ENCODE results near the gene SSC5D.
"Not testable (repeated sequence)": the region's sequence is repeated elsewhere in the genome, so short reads cannot be mapped to it uniquely, and the experiment has no call there.

The SSC5D gene

DNA sequence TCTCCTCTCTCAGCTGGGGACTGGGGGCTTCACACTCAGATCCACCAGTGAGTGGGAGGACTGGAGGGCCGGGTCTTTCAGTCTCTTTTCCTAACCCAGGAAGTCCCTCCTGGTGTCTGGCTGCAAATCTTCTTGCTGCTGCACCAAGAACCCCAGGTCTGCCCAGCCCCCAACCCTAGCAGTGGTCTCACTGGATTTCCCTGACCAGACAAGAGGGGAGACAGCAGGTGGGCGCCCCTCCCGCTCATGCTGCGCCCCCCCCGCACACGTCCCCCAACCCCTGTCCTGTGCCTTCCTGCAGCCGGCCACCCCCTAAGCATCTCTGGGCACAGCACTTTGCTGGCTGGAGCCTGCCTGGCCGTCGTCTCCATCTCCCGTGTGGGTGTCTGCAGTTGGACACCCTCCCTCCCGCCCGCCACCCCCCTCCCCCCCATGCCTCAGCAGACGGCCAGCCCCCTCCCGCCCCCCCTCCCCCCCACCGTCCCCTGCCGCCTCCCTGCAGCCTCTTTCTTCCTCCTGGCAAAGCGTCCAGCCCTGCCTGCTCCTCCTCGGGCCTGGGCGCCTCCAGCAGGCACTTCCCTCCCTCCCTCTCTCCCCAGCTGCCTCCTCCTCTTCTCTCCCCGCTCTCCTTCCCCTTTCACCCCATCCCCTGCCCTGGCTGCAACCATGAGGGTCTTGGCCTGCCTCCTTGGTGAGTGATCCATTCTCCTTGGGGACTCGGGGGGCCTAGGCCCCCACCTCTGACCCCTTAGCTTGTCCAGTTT, at the start of gene SSC5D:
Gene SSC5D (plus strand): TSS at position 513 of the 764 bp plus-strand sequence. CDS start 154 bp downstream, at position 667.
- no peak for DNase-seq

DNA sequence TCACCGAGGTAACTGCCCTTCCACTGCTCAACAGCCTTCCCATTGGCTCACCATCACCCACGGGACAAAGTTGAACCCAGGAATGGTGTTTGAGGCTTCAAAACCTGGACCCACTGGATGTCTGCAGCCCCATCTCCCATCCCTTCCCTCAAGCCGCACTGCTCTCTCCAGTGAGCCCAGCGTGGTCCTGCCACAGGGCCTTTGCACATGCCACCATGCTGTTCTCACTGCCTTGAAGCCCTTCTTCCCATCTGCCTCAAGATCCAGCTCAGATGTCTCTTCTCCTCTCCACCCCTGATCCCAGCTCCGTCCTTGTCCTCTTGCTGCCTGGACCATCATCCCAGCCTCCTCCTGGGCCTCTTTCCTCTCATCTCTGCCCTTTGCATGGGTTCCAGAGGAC, 49.2 kb upstream of the SSC5D start:
- DNase-seq, result no peak

DNA sequence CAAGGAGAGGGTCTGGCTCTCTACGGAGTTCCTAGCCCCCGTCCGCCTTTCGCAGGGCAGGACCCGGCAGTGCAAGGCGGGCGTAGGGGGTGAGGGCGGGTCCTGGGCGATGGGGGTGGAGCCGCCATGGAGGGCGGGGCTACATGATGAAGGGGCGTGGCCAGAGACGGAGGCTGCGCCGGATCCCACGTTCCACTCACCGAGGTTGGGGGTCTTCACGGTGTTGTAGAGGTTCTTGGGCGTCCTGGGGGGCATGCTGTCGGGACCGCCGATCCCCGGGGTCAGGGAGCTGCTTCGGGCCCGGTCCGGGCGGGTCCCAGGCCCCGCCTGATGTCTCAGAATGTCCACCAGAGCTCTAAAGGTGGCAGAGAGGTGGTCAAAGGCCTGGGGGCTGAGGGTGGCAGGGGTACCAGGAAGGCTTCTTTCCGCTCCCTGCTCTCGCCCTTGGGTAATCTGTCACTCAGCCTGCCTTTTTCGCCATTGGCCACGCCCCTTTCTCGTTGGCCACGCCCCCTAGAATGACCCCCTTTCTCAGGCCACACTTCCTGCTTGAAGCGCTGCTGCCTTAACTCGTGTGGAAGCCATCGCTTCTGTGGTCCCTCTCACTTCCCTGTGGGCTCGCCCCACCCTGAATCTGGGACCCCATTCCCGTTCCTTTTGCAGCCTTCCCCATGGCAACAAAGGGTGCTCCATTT, 47.7 kb upstream of the SSC5D start:
- no peak for DNase-seq

DNA sequence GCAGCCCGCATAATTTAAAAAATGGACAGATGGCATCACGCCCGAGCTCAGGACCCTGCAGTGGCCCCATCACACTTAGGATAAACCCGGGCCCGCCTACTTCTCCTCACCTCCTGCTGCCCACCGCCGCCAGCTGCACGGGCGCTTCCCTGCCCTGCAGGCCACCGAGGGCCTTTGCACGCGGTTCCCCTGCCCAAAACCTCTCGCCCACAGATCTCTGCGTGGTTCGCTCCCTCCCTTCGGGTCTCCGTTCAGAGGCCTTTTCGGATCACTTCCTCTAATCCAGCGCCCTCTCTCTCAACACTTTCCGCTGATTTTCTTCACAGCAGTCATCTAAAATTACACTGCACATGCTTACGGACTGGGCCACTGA, 46.9 kb upstream of the SSC5D start:
- DNase-seq, result no peak

DNA sequence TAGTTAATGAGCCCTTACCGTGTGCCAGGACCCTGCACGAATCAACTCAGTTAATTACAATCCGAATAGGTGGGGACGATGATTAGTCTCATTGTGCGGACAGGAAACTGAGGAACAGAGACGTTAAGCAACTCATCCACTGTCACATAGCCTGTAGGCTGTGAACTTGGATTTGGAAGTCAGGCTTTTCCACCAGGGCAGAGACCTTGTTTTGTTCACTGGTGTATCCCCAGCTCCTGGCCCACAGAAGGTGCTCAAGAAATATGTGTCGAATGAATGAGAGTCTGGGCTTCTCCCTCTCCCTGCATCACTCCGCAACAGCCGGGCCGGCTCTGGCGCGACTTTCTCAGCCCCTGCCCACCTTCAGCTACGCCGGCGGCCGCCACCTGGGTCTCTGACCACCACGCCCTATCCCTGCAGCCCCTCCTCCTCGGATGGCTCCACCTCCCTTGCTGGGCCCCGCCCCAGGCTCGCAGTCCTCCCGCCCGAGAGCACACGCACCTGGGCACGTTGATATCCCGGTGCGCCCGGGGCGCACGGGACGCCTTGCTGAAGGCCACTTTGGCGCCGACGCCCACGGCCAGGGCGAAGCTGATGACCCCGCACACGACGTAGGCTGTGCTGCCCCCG, 46.4 kb upstream of the SSC5D start:
- no peak for DNase-seq

DNA sequence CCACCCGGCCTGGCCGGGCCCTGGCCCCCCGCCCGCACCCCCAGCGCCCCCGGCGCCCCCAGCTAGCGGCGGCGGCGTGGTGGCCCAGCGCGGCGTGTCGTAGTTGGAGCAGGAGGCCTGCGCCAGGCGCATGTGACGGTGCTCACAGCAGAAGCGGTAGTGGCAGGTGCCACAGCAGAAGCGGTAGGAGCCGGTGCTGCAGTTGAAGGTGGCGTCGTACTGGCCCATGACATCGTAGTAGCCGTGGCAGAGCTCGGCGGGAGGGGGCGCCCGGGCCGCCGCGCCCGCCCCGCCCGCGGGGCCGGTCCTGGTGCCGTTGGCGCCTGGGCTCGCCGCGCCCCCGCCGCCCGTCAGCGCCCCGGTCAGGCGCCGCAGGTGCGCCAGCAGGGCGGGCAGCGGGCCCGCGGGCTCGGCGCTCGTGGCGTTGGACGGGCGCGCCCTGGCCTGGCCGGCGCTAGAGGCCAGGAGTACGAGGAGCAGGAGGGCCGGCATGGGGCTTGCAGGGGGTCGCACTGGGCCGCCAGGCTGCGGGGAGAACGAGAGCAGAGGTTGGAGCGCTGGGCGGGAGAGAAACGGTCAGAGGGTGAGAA, 45.8 kb upstream of the SSC5D start:
- no peak for DNase-seq

DNA sequence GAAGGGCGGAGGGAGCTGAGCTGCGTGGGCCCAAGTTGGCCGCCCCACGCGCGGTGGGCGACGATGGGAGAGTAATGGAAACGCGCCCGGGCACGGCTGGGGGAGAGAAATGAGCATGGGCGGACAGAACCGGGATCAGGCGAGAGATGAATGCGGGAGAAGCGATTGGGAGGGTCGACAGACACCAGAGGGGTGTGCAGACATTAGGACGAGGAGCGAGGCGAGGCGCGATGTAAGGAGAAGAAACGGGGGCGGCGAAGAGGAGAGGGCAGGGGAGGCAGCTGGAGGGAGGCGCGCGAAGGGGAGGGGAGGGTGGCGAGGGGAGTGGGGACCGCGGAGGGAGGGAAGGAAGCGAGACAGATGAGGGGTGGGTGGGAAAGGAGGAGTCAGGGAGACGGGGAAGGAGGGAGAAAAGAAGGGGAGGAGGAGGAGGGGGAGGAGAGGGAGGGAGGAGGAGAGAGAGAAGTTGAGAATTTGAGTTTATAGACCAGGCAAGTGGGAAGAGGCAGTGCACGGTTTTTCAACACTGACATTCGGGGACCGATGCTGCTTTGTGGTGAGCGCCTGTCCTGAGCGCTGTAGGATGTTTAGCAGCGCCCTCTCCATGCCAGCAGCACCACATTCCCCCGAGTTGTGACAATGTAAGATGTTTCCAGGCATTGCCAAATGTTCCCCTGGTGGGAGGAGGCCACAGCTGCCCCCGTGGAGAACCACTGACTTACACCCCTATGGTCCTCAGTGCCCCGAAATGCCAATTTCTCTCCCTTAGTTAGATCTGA, 45.0 kb upstream of the SSC5D start, which contains the start of gene SHISA7:
Gene SHISA7 (minus strand): TSS at position 256 of the 779 bp plus-strand sequence. CDS start 437 bp downstream, outside the sequence.
- DNase-seq, result no peak

DNA sequence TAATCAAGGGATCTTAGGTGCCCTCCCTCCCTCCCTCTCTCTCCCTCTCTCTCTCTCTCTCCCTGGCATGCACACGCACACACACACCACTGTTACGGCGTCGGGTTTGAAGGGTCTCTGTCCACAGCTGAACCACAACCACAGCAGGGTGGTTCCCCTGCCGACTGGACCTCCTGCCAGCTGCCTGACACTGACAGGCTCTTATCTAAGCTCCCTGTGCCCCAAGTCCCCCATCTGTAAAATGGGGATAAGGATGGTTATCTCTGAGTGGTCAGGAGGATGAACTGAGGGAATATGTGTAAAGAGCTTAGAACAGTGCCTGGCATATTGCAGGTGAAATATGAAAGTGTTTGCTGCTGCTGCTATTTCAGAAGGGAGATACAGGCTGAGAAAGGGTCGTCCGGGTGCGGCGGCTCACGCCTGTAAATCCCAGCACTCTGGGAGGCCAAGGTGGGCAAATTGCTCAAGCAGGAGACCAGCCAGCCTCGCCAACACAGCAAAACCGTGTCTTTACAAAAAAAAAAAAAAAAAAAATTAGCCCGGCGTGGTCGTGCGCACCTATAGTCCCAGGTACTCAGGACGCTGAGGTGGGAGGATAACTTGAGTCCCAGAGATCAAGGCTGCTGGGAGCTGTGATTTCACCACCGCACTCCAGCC, 44.3 kb upstream of the SSC5D start:
- DNase-seq, result no peak

DNA sequence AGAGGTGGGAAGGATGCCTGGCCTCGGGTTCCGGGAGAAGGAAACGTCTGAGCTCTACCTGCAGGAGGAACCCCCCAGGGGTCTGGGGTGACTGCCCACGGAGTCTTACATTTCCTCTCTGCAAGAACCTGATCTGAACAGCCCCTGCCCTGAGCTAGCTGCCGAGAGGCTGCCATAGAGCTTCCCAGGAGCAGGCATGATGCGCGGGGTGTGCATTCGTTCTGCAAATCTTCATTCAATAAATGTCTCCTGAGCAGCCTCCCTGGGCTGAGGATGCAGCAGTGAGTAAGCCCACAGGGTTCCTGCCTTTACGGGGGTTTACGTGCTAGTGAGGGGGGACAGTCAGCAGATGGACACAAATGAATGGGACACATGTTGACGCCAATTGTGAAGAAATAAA, 43.6 kb upstream of the SSC5D start:
- no peak for DNase-seq

DNA sequence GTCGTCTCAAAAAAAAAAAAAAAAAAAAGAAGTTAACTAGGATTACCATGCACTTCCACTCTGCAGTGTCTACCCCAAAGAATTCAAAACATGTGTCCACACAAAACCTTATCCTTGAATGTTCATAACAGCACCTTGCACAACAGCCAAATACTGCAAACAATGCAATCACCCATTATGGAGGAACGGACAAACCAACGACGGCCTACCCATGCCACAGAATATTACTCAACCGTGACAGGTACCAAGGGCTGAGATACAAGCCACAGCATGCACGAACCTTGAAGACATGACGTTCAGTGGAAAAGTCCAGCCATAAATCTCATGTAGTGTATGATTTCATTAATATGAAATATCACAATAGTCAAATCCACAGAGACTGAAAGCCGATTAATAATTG, 42.2 kb upstream of the SSC5D start:
- DNase-seq, result no peak

DNA sequence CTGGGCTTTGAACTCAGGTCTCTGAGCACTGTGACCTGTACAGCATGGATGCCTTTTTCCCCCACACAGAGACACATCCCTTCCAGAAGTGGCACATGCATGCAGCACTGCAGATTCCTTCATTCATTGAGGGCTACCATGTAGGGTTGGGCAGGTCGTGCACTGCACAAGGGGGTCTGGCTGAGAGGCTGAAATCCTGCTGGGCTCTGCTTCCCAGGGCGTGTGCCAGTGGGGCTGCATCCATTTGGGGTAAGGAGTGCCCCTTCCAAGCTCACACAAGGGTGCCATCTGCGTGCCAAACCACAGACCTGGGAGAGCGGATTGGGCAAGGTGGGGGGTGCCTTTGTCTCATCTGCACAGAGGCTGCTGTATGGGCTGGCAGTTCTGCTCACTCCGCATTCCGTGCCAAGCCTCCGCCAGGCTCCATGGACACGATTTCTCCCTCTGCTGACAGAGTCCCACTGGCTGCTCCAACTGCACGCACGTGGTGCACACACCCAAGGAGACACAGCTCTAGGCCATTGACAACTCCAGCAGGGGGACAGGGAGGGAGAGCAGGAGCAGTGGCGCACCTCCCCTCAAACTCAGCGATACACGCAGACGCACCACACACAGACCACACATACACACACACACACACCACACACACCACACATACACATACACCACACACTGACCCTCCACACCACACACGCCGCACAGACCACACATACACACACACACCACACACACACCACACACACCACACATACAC, 40.6 kb upstream of the SSC5D start:
- no peak for DNase-seq

DNA sequence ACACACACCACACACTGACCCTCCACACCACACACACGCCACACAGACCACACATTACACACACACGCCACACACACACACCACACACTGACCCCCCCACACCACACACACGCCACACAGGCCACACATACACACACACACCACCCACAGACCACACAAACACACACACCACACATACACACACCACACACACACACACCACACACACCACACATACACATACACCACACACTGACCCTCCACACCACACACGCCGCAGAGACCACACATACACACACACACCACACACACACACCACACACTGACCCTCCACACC, 40.1 kb upstream of the SSC5D start:
- not testable (repeated sequence) for DNase-seq

DNA sequence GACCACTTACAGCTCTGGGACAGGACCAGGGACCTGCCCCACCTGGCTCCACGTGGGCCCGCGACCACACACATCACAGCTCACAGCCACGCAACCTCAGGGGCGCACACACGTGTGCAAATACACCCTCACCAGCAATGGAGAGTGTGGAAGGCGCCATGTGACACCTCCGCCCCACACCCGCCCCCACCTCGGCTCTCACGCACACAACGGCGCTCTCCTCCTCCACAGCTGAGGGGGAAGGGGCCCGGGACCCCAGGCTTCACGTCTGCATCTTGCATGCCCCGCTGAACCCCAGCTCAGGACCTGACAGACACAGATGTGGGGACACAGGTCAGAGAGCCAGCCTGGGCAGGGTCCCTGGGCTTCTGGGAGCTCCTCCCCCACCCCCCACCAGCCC, 38.8 kb upstream of the SSC5D start:
- DNase-seq, result no peak

DNA sequence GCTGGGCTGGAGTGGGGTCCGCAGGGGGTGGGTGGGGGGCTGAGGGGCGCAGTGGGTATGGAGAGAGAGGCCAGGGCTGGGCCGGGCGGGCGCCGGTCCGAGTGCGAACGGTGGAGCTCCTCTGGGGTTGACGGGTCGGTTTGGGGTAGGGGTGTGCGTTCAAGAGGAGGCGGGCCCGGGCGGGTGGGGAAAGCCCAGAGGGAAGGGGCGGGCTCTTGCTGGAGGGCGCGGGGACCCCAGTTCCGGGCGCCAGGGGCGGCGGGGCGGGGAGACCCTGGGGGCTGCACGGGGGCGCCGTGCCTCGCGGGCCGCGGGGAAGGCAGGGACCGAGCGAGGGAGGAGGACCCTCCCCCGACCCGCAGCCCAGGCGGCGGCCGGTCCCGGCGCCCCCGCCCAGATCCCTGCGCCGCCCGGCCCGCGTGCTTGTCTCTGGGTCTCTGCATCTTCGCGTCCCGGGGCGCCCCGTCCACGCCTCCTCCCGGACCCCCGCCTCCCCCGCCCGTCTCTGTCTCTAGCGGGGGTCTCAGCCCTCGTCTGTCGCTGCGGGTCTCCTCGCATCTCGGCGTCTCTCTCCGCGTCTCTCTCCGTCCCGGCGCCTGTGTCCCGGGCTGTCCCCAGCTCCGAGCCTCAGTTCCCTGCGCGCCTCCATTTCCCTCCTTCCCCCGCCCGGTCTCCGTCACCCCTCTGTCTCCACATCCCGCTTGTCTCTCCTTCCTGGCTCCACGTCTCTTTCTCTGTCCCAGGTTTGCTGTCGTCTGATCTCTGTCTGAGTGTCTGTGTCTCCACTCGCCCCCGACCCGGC, 36.9 kb upstream of the SSC5D start:
- no peak for DNase-seq

DNA sequence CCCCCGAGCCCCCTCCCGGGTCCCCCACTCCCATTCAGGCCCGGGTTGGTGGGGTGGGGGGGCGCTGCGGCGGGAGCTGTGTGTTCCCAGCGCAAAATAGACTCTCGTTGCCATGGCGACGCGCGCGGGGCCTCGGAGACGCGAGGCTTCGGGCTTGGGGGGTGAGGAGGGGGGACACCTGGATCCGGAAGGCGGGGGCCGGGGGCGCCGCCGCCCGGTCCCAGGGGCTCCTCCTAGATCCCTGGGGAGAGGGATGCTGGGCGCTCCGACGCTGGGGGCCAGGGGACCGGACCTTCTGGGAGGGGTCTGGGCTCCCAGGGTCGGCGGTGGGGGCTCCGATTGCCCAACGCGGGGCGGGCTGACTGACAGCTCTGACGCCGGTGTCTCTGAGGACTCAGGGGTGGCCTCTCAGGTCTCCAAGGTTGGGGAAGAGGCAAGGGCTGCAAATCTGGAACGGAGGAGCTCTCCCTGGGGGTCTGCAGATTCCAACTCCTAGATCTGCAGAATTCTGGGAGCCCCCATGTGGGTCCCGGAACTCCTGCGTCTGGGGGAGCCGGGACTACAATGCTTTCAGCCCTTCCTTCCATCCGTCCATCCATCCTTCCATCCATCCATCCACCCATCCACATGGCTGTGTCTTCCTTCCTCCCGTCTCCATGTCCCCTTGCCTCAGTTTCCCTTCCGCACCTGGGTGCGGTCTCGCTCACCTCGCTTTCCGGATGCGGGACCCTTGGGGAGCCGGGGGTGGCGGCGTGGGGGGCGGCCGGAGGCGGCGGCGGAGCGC, 36.1 kb upstream of the SSC5D start:
- DNase-seq, result no peak

DNA sequence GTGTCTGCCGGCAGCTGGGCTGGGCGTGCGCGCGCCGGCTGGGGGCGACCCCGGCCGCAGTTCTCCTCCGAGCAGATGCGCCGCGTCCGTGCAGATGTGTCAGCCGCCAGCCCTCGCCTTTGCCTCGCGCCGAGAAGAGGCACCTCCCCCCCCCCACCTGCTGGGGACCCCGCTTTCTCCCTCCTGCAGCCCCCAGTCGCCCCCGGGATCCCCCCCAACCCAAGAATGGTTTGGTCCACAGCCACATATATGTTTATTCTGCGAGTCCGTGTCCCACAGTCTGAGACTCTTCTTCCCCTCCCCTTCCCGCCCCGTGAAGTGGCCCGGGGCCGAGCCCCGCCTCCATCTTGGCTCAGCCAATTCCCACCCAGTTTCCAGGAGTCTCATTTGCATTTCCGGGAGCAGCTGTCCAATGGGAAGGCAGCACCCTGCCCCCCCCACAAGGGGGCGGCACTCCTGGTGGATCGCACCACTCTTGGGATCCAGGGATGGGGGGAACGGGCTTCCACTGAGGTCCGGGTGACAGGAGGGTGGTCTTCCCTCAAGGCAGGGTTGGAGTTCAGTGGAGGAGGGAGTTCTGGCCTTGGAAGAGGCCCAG, 35.4 kb upstream of the SSC5D start:
- DNase-seq, result peak in 1 of 2 donors; percentile 22

DNA sequence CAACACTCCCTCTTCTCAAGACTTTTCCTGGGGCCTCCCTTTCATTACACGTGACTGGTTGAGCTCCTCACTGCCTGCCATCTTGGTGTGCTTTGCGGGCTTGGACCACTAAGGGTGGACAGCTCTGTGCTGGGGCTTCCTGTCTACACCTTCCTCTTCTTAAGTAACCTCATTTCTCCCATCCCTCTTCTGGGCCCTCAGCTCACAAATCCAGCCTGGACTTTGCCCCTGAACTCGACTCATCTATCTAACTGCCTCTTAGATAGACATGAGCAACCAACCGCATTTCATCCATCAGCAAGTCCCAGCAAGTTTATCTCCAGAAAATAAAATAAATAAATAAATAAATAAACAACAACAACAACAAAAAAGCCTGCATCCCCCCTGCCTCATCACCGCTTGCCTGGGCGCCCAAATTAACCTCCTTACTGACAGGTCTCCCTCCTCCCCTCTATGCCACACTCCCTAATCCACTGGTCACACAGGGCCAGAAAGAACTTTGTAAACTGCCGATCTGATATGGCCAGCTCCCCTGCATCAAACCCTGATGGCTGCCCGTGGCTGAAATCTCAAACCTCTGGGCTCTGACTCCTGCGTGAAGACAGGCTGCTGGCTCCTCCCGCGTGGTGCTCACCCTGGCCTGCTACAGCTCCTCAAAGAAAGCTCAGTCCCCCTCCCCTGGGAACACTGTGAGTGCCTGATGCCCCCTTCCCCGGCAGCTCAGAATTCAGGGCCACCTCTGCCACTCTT, 34.5 kb upstream of the SSC5D start:
- DNase-seq, result no peak

DNA sequence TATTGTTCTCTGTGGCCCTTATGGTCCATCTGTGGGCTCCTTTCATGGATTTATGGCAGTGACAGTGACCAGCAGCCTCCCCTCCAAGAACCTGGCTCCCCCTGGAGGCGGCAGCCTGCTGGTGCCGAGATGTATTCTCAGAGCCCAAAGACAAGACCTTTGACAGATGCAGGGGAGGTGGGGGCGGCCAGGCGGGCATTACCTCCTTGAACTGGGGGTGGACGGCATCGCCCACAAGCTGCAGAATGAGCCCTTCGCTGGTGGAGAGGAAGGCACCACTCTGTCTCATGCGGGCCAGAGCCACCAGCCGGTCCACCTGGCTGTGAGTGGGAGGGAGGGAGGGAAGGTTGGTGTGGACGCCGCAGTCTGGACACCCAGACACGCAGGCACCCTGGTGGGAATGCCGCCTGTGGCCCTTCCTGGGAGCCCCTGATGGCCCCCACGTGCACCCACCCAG, 33.4 kb upstream of the SSC5D start:
- peak in 1 of 2 donors; percentile 31 for DNase-seq

Data from stimulated activated CD4-positive, alpha-beta T cell treated with anti-CD3 and anti-CD28 coated beads, Interleukin-2, amount 100 ng/mL, for 48 hours (primary cell).